NCI-H187 (cell line): ENCODE results near the gene SNX10.
A peak's percentile ranks its signal among the peaks of the same experiment; 100 is the strongest.

Source experiments
- DNase-seq, 2 experiments: peaks; one replicate each; lab custom pipeline; 2025; lab: John Stamatoyannopoulos, UW

Gene SNX10

DNA sequence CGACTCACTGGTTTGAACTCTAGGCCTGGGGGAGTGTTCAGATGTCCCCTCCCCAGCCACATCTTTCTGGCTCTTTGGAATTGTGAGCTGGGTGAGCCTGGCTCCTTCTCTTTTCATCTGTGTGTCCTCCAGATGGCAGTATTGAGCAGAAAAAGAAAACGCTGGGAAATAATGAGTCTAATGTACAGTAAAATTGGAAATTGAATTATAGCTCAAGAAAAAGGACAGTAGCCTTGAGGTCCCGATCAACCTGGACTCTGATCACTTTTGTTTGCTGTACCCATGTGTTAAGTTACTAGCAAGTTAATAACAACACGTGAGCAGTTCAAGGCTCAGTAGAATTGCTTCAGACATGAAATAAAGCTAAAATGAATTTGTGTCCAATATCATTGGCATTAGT, 77.9 kb downstream of the SNX10 start:
- DNase-seq: peak; percentile 36 to 46

GRCh38 chr7:26370011-26370410, 78.3 kb downstream of the SNX10 start:
- DNase-seq: no peak

DNA sequence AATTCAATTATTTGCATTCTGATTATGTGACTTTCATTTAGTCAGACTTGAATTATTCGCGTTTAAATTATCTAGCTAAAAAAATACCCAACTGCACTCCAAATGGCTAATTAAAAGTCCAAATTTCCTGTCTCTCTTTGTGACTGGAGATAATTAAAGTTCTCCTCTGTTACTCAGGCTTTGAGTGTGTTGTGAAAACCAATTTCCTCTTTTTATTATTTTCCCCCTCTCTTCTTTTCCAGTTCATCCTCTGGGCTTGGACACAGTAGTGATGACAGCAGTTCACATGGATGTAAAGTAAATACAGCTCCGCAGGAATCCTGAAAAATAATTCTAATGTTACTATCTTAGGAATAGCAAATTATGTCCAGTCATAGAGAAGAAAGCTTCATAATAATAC, 80.6 kb downstream of the SNX10 start:
- DNase-seq: no peak

DNA sequence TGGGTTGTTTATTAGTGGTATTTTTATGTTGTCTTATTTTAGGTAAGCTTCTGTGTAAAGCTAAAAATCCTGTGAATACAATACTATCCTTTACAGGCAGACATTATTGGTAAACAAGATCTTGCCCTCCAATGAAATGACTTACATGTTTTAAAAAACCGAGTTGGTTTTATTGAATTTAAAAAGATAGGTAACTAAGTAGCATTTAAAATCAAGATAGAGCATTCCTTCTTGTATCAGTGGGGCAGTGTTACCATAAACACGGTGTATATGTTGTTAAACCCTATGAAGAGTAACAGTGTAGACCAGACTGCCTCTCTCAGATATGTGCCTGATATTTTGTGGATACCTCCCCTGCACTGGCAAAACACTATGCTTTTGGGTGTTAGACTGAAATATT, 81.0 kb downstream of the SNX10 start:
- DNase-seq: peak in 1 of 2 experiments; percentile 7

DNA sequence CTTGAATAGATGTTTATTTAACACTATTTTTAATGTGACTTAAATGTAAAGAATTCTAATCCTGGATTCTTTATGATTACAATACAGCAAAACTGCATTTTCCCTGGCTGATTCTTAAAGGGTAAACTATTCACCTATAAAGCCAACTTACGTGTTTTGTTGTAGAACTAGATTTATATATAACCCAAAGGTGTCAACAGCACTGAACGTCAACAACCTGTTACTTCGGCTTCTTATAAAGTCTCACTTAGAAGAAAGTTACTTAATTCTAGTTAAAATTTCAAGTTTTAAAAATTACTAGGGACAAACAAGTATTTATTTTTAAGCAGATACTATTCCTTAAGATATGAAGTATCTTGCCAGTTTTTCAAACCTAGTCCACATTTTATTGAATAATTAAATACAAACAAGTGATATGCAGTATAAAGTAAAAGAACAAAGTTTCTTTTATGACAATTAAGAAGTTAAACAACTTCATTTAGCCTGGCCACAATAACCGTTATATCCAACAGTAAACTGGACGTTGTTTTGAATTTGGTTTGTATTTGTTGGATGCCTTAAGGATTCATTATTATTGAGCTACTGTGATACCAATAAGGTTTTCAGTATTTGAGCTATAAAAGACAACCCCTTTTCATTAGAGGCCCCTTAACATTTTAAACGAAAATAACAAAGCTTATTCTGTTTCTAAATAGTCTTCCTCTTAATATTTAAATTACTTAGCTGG, 83.1 kb downstream of the SNX10 start:
- peak in 1 of 2 experiments; percentile 22 for DNase-seq

DNA sequence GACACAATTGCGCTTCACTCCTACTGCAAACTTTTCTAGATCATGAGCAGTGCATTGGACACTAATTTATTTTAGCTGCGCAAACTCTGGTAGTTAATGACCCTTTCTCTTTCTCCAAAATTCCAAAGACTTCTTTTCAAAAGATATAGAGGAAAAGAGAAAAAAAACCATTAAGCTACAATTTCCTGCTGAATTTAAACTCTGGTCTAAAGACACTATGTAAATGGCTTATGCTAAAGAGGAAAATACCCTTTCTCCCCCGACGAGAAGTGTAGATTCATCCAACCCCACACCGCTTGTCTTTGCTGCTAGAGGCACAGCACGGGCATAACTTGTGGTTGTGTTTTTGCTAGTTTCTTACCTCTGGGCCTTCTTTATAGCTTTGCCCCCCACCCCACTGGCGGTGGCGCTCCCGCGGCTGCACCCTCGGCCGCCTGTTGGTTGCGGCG, 84.1 kb downstream of the SNX10 start:
- peak in 1 of 2 experiments; percentile 33 for DNase-seq

DNA sequence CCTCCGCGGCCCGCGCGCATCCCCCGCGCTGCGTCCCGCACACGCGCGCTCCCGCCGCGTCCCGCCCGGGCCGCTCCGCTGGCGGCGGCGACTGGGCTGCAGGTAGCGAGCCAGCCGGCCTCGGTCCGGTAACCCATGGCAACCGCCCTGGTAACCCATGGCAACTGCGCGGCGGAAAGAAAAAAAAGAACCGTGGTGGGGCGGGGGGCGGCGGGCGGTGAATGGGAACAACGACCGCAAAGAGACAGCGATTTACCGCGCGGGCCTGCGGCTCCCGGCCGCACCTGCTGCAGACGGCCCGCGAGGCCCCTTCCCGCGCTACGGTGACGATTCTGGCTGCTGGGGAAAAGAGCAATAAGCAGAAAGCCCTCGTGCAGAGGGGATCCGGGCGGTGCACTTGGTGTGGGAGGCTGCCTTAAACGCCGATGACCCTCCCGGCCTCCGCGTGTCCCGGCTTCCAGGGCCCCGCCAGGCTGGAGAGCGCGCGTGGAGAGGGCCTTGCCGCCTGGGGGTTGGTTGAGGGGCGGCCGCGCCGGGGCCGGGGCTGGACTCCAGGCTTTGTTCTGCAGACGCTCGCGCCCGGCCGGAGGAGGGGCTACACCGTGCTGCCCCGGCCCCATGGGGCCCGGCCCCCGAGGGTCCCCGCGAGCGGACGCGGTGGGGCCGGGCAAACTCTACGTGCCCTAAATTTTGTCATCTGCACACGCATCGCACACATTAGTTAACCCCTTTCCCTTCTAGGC, 84.7 kb downstream of the SNX10 start:
- DNase-seq: peak; percentile 67 to 83

DNA sequence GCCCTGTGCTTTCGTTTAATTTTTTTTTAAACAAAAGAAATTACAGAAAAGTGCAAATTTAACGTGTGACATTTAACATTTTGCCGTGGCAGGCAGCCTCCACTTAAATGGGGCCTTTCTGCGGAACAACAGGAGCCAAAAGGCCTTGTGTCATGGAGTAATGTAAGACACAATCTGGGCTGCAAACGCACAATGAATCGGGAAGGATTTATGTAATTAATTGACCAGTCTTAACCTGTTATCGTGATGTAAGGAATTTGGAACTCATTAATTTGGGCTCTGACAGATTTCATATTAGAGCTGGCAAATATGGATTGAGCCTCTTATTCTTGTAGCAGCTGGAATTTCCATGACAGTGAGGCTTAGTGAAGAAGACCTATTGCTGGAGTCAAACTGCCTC, 86.4 kb downstream of the SNX10 start:
- no peak for DNase-seq

GRCh38 chr7:26379711-26380110, 88.0 kb downstream of the SNX10 start:
- no peak for DNase-seq

DNA sequence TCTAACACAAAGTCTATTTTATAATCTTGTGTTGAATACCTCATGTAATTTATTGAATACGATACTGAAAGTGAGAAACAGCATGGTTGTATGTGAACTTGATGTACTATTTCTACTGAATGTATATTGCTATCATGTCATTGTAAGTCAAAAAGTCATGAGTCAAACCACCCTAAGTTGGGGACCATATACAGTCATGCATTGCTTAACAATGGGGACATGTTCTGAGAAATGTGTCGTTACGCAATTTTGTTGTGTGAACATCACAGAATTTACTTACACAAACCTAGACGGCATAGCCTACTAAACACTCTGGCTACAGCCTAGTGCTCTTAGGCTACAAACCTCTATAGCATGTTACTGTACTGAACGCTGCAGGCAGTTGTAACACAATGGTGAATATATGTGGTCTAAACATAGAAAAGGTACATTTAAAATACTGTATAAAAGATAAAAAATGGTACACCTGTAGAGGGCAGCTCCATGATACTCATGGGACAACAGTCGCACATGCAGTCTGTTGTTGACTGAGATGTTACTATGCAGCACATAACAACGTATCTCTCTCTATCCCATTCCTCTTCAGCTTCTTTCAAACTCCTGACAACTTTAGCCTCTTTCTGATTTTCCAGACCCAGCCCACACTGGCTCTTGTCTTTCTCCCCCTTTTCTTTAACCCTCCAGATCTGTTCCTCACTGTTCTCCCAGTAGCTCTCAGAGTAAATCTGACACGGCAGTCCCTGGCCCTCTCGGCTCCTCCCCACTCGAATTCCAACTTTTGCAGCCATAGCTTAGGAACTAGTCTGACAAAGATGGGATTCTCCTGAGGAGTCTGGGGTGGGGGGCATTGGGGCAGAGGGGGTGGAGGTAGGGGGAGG, 90.1 kb downstream of the SNX10 start:
- DNase-seq: no peak

- no peak for DNase-seq
These were observed 93.6 kb downstream of the SNX10 start for GRCh38 chr7:26385240-26385639.

GRCh38 chr7:26387731-26388130, 96.1 kb downstream of the SNX10 start:
- no peak for DNase-seq

- no peak for DNase-seq
These were observed 96.6 kb downstream of the SNX10 start for GRCh38 chr7:26388256-26388655.

DNA sequence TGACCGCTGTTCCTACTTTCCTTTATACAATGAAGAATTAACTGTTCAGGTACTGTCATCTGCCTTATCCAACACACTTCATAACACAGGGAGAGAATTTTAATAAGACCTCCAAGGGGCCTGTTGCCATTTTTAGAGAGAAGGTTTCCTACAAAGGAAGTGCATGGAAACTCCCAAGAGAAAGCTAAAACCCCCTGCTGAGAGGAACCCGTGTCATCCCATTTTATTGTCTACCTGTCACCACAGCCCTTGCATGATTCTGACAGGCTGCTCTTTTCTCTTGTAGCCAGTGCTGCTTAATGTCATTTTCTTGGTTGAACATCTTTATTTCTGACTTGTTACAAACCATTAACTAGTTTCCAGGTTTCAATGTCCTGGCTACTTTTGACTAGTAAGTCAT, 98.4 kb downstream of the SNX10 start:
- no peak for DNase-seq

DNA sequence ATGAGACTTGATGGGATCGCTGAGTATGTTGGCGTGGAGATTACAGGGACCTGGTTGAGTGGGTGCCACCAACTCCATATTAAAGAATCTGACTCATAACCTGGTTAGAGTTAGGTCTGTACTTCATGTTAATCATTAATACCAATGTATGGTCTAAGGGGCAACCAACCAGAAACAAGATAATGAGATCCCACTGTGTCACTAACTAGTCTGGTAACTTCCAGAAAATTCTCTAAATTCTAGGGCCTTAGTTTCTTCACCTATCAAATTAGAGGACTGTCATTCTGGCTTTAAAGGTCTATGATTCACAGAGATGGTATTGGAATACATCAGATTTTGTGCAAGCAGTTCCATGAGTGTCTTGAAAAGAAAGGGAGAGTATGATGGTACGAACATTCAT, 102.2 kb downstream of the SNX10 start:
- DNase-seq: no peak

- DNase-seq: no peak
These were observed 105.7 kb downstream of the SNX10 start for GRCh38 chr7:26397332-26397731.

DNA sequence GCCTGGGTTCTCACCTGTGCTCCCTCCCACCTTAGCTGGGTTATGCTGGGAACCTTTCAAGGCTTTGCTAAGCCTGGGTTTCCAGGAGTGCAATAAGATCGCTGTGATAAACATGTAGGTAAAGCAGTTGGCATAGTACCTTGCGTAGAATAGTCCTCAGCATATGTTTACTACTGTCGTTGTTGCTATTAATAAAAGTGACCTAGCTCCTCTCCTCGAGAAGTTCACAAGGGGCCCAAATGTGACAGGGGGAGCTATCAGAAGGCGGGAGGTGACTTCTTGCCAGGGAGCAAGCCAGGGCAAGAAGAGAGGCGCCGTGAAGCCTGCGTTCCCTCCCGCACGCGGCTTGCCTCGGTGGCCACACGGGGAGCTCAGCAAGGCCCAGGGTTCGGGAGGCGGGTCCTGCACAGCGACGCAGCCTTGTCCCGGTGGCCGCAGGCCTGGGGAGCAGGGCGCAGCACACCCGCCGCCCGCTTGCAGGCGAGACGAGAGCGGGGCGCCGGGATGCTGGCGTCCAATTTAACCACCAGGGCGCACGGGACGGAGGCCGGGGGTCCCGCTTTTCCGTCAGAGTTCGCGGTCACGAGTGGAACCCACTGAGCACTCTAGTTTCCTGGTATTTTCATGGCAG, 106.2 kb downstream of the SNX10 start:
- peak in 1 of 2 experiments; percentile 34 for DNase-seq

DNA sequence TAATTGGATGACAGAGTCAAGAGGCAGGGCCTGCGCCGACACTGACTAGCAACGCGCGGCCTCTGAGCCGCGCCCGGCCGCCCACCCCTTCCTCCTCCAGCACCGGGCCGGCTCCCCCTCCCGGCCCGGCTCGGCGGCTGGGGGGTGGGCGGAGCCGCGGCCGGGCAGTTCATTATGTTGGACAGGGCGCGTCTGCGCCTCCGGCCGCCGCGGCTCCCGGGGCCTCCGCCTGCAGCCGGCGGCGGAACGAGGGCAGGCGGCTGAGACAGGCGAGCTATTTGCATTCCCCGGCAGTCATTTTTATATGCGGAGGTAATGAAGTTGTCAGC, 106.7 kb downstream of the SNX10 start:
- peak; percentile 53 to 79 for DNase-seq

- peak; percentile 47 to 79 for DNase-seq
These were observed 107.3 kb downstream of the SNX10 start for GRCh38 chr7:26398756-26399509.

DNA sequence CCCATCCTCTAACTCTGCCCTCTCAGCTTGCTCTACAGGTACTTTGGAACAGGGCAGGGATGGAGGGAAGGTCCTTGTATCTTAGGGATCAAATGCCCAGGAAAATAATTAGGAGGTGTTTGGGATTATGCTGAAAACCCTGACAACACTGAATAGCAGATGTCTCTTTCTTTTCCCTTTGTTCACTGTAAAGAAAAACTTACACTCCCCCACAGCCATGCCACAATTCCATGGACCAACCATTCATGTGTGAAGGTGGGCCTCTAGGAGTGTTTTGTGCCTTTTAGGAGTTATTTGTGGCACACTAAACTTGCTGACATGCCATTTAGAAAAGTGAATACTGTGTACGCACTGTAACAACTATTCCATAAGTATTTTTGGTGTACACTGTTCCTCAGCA, 108.1 kb downstream of the SNX10 start:
- DNase-seq: peak in 1 of 2 experiments; percentile 59

DNA sequence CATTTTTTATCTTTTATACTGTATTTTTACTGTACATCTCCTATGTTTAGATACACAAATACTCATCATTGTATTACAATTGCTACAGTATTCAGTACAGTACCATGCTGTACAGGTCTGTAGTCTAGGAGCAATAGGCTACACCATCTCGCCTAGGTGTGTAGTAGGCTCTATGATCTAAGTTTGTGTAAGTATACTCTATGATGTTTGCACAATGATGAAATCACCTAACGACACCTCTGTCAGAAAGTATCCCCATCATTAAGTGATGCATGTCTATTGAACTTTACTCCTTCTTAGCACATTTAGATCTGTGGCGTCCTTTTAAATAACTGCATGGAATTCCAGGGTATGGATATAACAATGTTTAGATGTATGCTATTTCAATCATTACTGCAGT, 112.0 kb downstream of the SNX10 start:
- DNase-seq: no peak
